ENCODE results near the gene UTF1.
A peak's percentile ranks its signal among the peaks of the same experiment; 100 is the strongest.

UTF1 gene

DNA sequence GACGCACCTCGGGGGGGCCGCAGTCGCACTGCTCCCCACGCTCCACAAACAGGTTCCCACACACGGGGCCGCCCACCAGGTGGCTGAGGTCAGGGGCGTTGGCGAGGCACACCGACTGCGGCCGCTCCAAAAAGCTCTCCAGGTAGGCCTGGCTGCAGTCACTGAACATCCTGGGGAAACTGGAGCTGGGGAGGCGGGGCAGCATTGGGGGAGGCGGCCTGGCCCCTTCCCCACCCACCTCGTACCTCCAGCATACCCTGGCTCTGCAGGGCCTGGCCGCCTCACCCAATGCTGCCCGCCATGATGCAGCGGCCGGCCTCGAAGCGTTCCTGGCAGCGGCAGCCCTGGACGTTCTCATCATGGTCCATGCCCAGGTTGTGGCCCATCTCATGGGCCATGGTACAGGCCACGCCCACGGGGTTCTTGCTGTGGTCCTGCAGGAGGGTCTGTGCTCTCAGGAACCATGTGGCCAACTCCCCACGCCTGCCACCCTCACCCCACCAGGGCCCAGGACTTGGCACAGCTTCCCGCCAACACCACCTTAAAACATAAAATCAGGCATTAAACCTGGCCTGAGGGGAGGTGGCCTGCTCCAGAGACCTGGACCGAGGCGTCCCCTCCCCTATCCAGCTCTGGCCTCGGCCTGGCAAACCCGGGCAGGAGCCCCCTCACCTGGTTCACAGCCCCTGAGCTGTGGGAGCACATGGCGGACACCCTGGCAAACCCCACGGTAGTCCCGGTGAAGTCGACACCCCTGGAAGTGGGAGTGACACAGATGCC is 41.7 kb downstream of the UTF1 start:
- no peak overlapping the region for H3K4me3 Mint-ChIP-seq
- ATAC-seq (replicated peaks), result no peak
- no peak overlapping the region for H3K27ac Mint-ChIP-seq
- H3K27me3 Mint-ChIP-seq, result no peaks in the 10 kb centered on the region
- DNase-seq, result no peak
- H3K9me3 Mint-ChIP-seq, result no peaks in the 10 kb centered on the region
- peaks cover 16 to 21% of the 10 kb centered on the region in 2 donors for H3K36me3 Mint-ChIP-seq
- H3K4me1 Mint-ChIP-seq, result peaks cover 11 to 30% of the 10 kb centered on the region in 2 donors

DNA sequence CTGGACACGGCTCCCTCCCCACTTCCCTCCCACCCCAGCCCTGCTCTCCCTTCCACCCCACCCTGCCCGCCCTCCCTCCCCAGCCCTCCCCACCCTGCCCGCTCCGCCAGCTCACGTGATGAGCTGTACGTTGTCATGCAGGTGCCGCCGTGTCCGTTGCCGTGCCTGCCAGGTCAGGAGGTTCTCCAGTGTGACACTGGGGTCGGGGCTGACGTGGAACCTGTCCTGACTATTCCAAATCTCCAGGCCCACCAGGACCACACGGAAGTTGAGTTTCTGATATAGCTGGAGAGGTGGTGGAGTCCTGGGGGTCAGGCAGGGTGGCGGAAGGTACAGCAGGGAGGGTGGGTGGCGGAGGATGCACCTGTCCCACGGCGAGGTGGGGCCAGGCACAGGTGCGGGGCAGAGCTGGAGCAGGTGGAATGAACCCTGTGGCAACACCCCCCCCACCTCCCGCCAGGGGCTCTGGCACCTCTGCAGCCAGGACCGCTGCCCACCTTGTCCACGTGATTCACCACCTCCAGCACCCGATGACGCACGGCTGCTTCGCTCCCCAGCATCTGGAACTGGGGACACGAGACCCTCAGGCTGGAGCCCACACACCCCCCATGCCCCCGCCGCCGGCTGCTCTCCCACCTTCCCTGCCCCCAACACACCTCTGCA is 42.4 kb downstream of the UTF1 start:
- H3K9me3 Mint-ChIP-seq, result no peaks in the 10 kb centered on the region
- DNase-seq, result no peak
- no peak overlapping the region for H3K4me3 Mint-ChIP-seq
- no peak for ATAC-seq (replicated peaks)
- H3K27ac Mint-ChIP-seq, result no peak overlapping the region
- no peaks in the 10 kb centered on the region for H3K27me3 Mint-ChIP-seq
- peaks cover 14 to 37% of the 10 kb centered on the region in 2 donors for H3K4me1 Mint-ChIP-seq
- peaks cover 16 to 19% of the 10 kb centered on the region in 2 donors for H3K36me3 Mint-ChIP-seq

DNA sequence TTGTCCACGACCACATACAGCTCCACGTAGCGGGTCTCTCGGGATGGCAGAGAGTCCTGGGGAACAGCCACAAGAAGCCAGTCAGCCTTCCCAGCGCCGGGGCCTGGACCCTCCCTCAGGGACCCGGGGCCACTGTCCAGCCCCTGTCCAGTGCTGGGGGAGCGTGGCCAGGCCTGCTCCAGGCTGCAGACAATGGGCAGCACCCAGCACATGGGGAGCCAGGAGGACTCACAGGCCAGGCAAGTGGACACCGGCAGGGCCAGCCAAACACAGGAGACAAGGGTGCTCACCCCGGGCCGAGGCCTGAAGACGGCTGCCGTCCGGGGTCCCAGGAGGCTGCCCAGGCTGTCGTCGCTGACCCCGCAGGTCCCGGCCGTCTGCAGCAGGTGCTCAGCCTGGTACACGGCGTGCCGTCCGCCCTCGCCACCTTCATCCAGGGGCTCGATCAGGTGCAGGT is 43.0 kb downstream of the UTF1 start:
- no peak for ATAC-seq (replicated peaks)
- Mint-ChIP-seq H3K4me3 (no peak overlapping the region), H3K27me3 (no peaks in the 10 kb centered on the region), H3K36me3 (peaks cover 16 to 19% of the 10 kb centered on the region in 2 donors), H3K9me3 (no peaks in the 10 kb centered on the region), H3K27ac (no peak overlapping the region), H3K4me1 (peaks cover 20 to 42% of the 10 kb centered on the region in 2 donors)
- DNase-seq, result no peak

DNA sequence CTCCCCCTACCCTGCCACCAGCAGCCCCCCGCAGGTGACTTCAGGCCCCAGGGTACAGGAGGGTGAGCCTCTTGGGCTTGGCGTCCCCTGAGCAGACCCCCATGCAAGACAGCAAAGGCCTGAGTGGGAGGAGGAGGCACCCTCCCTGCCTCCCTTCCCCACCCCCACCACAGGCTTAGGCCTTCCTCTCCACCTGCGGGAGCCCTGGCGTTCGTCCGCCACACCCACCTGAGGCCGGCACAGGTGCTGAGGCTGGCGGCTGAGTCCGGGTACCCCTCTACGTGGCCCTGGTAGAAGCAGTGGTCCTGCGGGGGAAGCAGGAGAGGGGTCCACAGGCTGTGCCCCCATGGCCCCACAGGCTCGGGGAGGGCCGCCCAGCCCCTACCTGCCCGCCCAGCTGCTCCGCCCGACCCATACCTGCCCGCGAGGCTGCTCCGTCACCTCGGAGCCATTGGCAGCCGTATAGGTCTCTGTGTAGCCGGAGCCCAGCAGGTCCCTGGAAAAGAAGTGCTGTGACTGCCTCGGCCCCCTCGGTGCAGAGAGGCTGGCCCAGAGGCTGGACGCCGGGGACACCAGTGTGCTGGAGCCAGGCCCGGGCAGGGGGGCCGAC is 43.6 kb downstream of the UTF1 start:
- Mint-ChIP-seq H3K4me3 (peak overlapping the region in 1 of 2 donors; percentile 32), H3K9me3 (no peaks in the 10 kb centered on the region), H3K27ac (no peak overlapping the region), H3K4me1 (peaks cover 26 to 49% of the 10 kb centered on the region in 2 donors), H3K27me3 (no peaks in the 10 kb centered on the region), H3K36me3 (peaks cover 19 to 20% of the 10 kb centered on the region in 2 donors)
- DNase-seq (no peak), ATAC-seq (replicated peaks) (no peak)

DNA sequence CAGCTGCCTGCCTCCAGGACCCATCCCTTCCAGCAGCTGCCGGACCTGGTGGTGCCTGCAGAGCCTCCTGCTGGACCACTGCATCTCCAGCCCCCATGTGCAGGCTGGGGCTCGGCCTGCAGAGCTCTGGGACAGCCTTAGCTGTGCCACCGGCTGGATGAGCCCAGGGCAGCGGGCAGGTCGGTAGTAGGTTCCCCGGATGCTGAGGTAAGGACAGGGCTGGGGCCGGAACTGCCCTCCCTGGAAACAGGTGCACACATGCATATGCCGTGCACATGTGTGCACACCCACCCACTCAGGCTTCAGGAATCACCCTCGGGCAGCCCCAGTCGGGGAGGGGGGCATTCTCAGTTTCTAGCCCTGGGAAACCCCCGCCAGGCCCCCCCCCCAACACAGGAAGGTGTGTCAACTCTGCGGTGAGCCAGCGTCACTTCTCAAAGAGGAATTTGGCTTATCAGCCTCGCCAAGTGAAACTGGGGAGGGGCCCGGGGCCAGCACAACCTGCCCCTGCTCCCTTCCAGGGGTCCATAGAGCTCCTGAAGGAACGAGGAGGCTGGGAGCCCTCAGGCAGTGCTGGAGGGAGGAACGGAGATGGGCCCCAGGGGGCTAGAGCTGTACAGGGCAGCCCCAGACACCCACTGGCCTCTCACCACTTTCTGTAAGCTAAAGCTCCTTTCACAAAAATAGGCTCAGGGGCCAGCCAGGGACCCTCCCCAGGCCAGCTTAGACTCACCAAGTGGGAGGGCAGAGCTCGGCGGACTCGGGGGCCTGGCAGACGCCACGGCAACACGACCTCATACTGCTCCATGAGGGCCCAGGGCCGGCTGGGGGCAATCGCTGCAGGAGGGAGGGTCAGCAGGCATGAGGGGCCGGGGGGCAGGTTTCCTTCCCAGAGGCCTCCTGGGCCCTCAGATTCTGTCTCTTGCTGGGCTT is 45.0 kb downstream of the UTF1 start:
- H3K36me3 Mint-ChIP-seq, result peaks cover 23 to 26% of the 10 kb centered on the region in 2 donors
- H3K27ac Mint-ChIP-seq, result peak overlapping the region; percentile 91
- H3K4me3 Mint-ChIP-seq, result peak overlapping the region; percentile 88 to 89
- no peaks in the 10 kb centered on the region for H3K9me3 Mint-ChIP-seq
- peaks cover 31 to 63% of the 10 kb centered on the region in 2 donors for H3K4me1 Mint-ChIP-seq
- ATAC-seq (replicated peaks) (peak; percentile 74 to 77), DNase-seq (peak; percentile 80)
- no peaks in the 10 kb centered on the region for H3K27me3 Mint-ChIP-seq

DNA sequence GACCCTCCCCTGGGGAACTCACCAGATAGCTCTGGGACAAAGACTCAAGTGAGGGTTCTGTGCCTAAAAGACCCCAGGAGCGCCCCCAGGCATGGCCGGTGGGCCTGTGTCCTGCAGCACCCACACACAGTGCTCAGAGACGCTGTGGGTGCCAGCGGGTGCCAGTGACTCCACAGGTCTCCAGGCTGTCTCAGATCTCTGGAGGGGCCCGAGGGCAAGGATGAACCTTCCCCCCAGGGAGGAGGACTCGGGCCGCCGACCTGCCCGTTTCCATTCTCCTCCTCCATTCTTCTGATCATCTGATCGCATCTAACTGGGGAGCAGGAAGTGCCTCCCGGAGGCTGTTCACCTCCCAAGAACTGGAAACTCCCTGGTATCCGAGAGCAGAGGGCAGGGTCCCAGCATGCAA is 45.7 kb downstream of the UTF1 start:
- peak; percentile 57 to 61 for ATAC-seq (replicated peaks)
- peak overlapping the region; percentile 91 for H3K27ac Mint-ChIP-seq
- H3K27me3 Mint-ChIP-seq, result no peaks in the 10 kb centered on the region
- H3K4me3 Mint-ChIP-seq, result peak overlapping the region; percentile 88 to 89
- peaks cover 23 to 25% of the 10 kb centered on the region in 2 donors for H3K36me3 Mint-ChIP-seq
- H3K4me1 Mint-ChIP-seq, result peaks cover 31 to 68% of the 10 kb centered on the region in 2 donors
- peak; percentile 58 for DNase-seq
- no peaks in the 10 kb centered on the region for H3K9me3 Mint-ChIP-seq

DNA sequence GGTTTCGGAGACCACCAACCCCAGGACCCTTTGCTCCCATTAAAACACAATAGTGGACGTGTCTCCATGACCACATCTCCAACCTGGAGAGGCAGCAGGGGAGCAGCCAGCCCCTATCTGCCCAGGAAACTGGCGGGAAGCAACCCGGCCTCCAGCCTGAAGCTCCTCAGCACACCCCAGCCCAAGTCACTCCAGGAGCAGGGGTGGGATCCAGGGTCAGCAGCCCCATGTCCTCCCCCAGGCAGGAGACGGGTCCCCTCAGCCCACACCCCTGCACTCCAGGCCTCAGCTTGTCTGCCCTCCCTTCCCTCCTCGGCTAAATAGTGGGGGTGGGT is 46.0 kb downstream of the UTF1 start:
- Mint-ChIP-seq H3K9me3 (no peaks in the 10 kb centered on the region), H3K4me1 (peaks cover 31 to 68% of the 10 kb centered on the region in 2 donors), H3K4me3 (peak overlapping the region; percentile 88 to 89), H3K27me3 (no peaks in the 10 kb centered on the region), H3K27ac (peak overlapping the region; percentile 91), H3K36me3 (peaks cover 23 to 25% of the 10 kb centered on the region in 2 donors)
- ATAC-seq (replicated peaks) (no peak), DNase-seq (no peak)

DNA sequence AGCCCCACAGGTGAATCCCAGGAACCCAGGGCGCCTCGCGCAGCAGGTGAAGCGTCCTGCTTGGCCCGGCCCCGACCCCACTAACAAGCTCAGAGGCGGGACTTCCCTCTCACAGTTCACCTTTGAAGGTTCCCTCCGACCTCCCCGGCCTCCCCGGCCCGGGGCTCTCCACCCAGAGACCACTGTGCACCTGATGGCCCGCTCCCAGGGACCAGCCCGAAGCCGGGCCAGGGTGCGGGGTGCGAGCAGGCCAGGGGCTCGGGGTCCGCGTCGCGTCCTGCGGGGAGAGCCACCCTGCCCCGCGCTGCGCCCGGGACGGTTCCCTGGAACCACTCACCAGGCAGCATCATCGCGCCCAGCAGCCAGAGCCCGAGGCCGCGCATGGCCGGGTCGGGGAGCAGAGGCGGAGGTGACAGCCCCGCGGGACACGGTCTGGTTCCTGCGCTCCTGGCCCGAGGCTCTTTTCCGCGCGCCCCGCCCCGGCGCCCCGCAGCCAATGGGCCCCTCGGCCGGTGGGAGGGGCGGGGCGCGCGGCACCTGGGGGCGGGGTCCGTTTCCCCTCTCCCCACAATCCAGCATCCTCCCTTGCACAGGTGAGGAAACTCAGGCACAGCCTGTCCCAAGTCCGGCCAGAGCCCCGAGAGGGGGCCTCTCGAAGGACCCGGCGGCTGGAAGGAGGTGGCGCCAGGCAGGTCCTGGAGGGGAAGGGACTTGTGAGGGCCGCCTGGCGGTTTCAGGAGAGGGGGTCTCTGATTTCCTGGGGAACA is 46.6 kb downstream of the UTF1 start, which contains the start of gene ADAM8:
Gene ADAM8, minus strand, starts transcription at position 434 of the 767 bp plus-strand sequence. Its CDS starts 51 bp downstream, at position 383.
- no peaks in the 10 kb centered on the region for H3K9me3 Mint-ChIP-seq
- no peaks in the 10 kb centered on the region for H3K27me3 Mint-ChIP-seq
- DNase-seq (peak; percentile 64), ATAC-seq (replicated peaks) (peak; percentile 49 to 50)
- H3K27ac Mint-ChIP-seq, result peak within 1 kb of the TSS; percentile 91
- peak within 1 kb of the TSS; percentile 88 to 89 for H3K4me3 Mint-ChIP-seq
- peaks cover 21 to 26% of the 10 kb centered on the region in 2 donors for H3K36me3 Mint-ChIP-seq
- peaks cover 31 to 68% of the 10 kb centered on the region in 2 donors for H3K4me1 Mint-ChIP-seq

DNA sequence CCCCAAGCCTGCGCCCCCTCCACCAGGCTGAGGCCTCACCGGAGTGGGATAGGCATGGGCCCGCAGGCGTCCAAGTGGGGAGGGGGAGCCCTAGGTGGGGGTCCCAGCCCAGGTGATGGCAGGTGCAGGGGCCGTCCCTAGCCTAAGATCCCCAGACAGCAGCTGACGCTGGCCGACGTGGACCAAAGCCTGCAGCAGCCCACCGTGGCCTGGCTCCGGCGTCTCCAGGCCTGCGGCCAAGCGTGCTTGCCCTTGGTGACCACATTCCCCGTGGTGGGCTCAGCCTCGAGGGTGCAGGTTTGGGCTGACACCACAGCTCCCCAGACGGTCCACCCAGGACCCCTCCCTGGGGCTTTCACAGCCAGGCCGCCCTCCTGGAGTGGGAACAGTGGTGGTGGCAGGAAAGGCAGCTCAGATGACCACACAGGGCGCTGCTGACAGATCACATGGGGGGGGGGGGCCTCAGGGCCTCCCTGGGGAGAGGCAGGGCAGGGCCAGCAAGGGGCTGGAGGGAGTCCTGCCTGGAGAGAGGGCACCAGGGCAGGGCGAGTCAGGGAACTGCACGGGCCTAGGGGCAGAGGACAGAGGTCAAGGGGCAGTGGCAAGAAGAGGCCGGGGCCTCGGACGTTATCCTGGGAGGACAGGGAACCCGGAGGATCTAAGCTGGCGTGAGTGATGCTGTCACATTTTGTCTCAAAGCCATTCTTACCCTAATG is 47.4 kb downstream of the UTF1 start:
- DNase-seq (no peak), ATAC-seq (replicated peaks) (no peak)
- H3K36me3 Mint-ChIP-seq, result peaks cover 21 to 28% of the 10 kb centered on the region in 2 donors
- H3K4me3 Mint-ChIP-seq, result peak overlapping the region in 1 of 2 donors; percentile 8
- no peaks in the 10 kb centered on the region for H3K9me3 Mint-ChIP-seq
- H3K27me3 Mint-ChIP-seq, result no peaks in the 10 kb centered on the region
- H3K4me1 Mint-ChIP-seq, result peaks cover 31 to 60% of the 10 kb centered on the region in 2 donors
- peak overlapping the region; percentile 42 for H3K27ac Mint-ChIP-seq

DNA sequence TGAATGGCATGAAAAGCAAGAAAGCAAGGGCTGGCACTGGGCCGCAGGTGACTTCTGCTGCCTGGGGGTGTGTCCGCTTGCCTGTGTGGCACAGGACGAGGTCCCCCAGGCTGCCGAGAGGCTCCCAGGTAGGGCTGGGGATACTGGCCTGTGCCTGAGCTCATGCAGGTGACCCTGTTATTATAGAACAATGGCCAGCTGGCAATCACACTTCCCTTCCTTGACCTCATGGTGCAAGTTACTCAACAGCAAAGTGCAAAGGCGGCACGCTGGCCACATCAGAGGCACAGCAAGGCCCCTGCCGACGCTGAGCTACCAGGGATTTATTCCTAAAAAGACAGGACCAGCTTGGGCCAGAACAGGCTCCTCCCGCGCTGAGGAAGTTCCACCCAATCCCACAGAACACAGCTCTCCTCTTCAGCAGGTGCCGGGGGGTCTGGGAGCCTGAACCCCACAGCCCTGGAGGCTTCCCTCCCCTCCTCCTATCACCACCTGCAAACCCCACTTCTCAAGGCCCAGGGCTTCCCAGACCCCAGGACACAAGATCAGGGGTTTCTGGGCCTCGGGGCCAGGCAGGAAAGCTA is 48.1 kb downstream of the UTF1 start:
- DNase-seq (no peak), ATAC-seq (replicated peaks) (no peak)
- H3K9me3 Mint-ChIP-seq, result no peaks in the 10 kb centered on the region
- H3K27me3 Mint-ChIP-seq, result no peaks in the 10 kb centered on the region
- peak overlapping the region; percentile 58 to 63 for H3K4me3 Mint-ChIP-seq
- peaks cover 21 to 26% of the 10 kb centered on the region in 2 donors for H3K36me3 Mint-ChIP-seq
- H3K4me1 Mint-ChIP-seq, result peaks cover 31 to 60% of the 10 kb centered on the region in 2 donors
- peak overlapping the region; percentile 89 for H3K27ac Mint-ChIP-seq

DNA sequence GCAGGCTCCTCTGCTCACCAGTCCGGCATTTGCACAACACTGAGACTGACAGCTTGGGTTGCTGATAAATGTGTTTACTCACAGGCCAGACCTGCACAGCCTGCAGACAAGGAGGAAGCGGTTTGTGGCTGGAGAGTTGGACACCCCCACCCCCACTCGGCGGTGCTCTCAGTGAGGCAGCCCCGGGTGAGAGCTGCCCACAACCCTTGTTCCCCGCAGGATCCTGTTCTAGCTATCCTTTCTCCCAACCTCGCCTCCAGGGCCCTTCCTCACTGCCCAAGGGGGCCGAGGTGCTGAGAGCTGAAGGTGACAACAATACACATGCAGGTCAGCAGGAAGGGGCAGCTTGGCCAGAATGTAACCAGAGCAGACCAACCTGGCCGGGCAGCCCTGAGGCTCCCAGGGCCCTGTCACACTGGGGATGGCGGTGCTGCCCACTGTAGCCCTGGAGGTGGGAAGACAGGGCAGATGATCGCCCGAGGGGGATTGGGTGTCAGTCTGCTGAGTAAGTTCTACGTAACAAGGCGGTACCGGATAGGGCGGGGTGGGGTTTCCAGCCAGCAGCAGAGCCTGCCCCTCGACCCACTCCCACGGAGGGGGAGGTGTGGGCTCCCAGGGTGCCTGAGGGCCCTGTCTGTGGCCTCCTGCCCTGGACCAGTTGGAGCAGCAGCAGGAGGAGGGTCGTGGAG is 48.7 kb downstream of the UTF1 start:
- H3K36me3 Mint-ChIP-seq, result peaks cover 24 to 29% of the 10 kb centered on the region in 2 donors
- no peaks in the 10 kb centered on the region for H3K27me3 Mint-ChIP-seq
- peak; percentile 41 for DNase-seq
- ATAC-seq (replicated peaks), result peak; percentile 24 to 44
- no peaks in the 10 kb centered on the region for H3K9me3 Mint-ChIP-seq
- H3K4me1 Mint-ChIP-seq, result peaks cover 31 to 60% of the 10 kb centered on the region in 2 donors
- peak overlapping the region; percentile 89 for H3K27ac Mint-ChIP-seq
- peak overlapping the region; percentile 58 to 63 for H3K4me3 Mint-ChIP-seq
